PC-3 (cell line): ENCODE measurements around the gene DNM1. TPM values are rescaled to one million over a fixed set of nuclear protein-coding genes. Genes with fewer than 3 reads are reported as not detected.
A peak's percentile ranks its signal among the peaks of the same experiment; 100 is the strongest.

Source experiments
- ATAC-seq: fragments of 200-7000 bp; cut with Tn5 transposase; 2 replicates; pipeline ENCODE4 v1.9.1; 2020; ENCODE audit warnings: mild to moderate bottlenecking, moderate library complexity
- BruUV-seq: library from RNA; stranded (reverse); fragments of 400-500 nt; replicated peaks from 2 replicates; lab custom pipeline; 2021; lab: Mats Ljungman, UMichigan
- CTCF ChIA-PET: fragments of 300-600 bp; sonication (Branson Sonifier 250); formaldehyde crosslinking; loops from one replicate; lab custom pipeline; 2022; ENCODE audit warnings: antibody characterized with exemption; lab: Charles Lee
- POLR2A ChIA-PET: fragments of 300-600 bp; sonication (Branson Sonifier 250); formaldehyde crosslinking; loops from one replicate; lab custom pipeline; 2022; ENCODE audit warnings: antibody characterized with exemption; ENCODE audit not compliant: unreplicated experiment; lab: Charles Lee
- DNase-seq: peaks from one replicate; pipeline ENCODE4 v3.0.0-alpha.2; 2015
- H2AFZ ChIP-seq: fragments of 300-600 bp; sonication (generic); 2 replicates; pipeline ENCODE4 v1.6.0; 2016; ENCODE audit warnings: antibody characterized with exemption, low read length
- H3F3A ChIP-seq: fragments of 300-600 bp; sonication (generic); one replicate; pipeline ENCODE4 v1.6.0; 2017; ENCODE audit warnings: antibody characterized with exemption, low read length, control low read depth, mild to moderate bottlenecking; ENCODE audit not compliant: unreplicated experiment
- H3K27ac ChIP-seq: fragments of 300-600 bp; sonication (generic); 2 replicates; pipeline ENCODE4 v1.5.1; 2016; ENCODE audit warnings: mild to moderate bottlenecking, low read length
- H3K27me3 ChIP-seq: fragments of 300-600 bp; sonication (generic); 2 replicates; pipeline ENCODE4 v1.6.1; 2016; ENCODE audit warnings: low read length, mixed read lengths
- H3K36me3 ChIP-seq: fragments of 300-600 bp; sonication (generic); 2 replicates; pipeline ENCODE4 v1.6.1; 2016; ENCODE audit warnings: low read depth, mixed run types, low read length, mixed read lengths
- H3K4me1 ChIP-seq: fragments of 300-600 bp; sonication (generic); 2 replicates; pipeline ENCODE4 v1.5.1; 2016; ENCODE audit warnings: low read length; ENCODE audit not compliant: insufficient read depth
- H3K4me2 ChIP-seq: fragments of 300-600 bp; sonication (generic); 2 replicates; pipeline ENCODE4 v1.6.0; 2016; ENCODE audit warnings: low read length
- H3K4me3 ChIP-seq: fragments of 300-600 bp; sonication (generic); 2 replicates; pipeline ENCODE4 v1.5.1; 2016; ENCODE audit warnings: mild to moderate bottlenecking, low read length, mixed read lengths
- H3K79me2 ChIP-seq: fragments of 300-600 bp; sonication (generic); 2 replicates; pipeline ENCODE4 v1.6.1; 2017; ENCODE audit warnings: low read length, mixed read lengths
- H3K9ac ChIP-seq: fragments of 300-600 bp; sonication (generic); 2 replicates; pipeline ENCODE4 v1.6.0; 2016; ENCODE audit warnings: mild to moderate bottlenecking, low read length
- H3K9me2 ChIP-seq: fragments of 300-600 bp; sonication (generic); replicated peaks from 2 replicates; pipeline ENCODE4 v1.6.1; 2016; ENCODE audit warnings: mixed run types, low read length, mixed read lengths
- H3K9me3 ChIP-seq: fragments of 300-600 bp; sonication (generic); 2 replicates; pipeline ENCODE4 v1.6.1; 2016; ENCODE audit warnings: low read length, mixed read lengths
- H4K20me1 ChIP-seq: fragments of 300-600 bp; sonication (generic); 2 replicates; pipeline ENCODE4 v1.6.1; 2016; ENCODE audit warnings: low read length, mixed read lengths
- CTCF ChIP-seq: fragments of 300-600 bp; sonication (generic); conservative IDR thresholded peaks from 2 replicates; pipeline ENCODE4 v1.5.1; 2017; ENCODE audit warnings: antibody characterized with exemption, low read depth, mild to moderate bottlenecking, low read length
- EZH2 ChIP-seq: fragments of 300-600 bp; sonication (generic); IDR thresholded peaks from one replicate; pipeline ENCODE4 v1.6.1; 2017; ENCODE audit warnings: antibody characterized with exemption, mild to moderate bottlenecking, low read length; ENCODE audit not compliant: unreplicated experiment
- EZH2phosphoT487 ChIP-seq: fragments of 300-600 bp; sonication (generic); IDR thresholded peaks from 2 replicates; pipeline ENCODE4 v1.6.1; 2018; ENCODE audit warnings: mild to moderate bottlenecking, antibody characterized with exemption, low read length, borderline replicate concordance
- intact Hi-C: fragments of 100-400 bp; cut with micrococcal nuclease; formaldehyde crosslinking; loops from 2 replicates; pipeline ENCODE4 v1.9.0; 2023
- total RNA-seq: library from RNA; depleted of rRNA; stranded (reverse); fragments of >200 nt; gene quantifications from 2 replicates; pipeline ENCODE4 v1.2.3, GENCODE V29; 2014

Gene DNM1
- total RNA-seq, 1 experiment from 2014 or later: 24.1 TPM

GRCh38 chr9:128249558-128249907, 46.4 kb downstream of the DNM1 start:
- H3K36me3 ChIP-seq: no peaks in the 10 kb centered on the region
- intact Hi-C loops: no loop called here
- H4K20me1 ChIP-seq: no peaks in the 10 kb centered on the region
- ChIA-PET CTCF (no interaction called here), POLR2A (no interaction called here)
- H3K4me2 ChIP-seq: no peak overlapping the region
- H3K9me2 ChIP-seq: no peaks in the 10 kb centered on the region
- ATAC-seq: no peak
- no peak for DNase-seq
- H3K27ac ChIP-seq: no peak overlapping the region
- H3K9ac ChIP-seq: no peak overlapping the region
- no TSS peak for BruUV-seq
- no peak overlapping the region for H3K4me3 ChIP-seq
- no peaks in the 10 kb centered on the region for H3K27me3 ChIP-seq
- no peaks in the 10 kb centered on the region for H3K9me3 ChIP-seq
- H3F3A ChIP-seq: no peaks in the 10 kb centered on the region
- no peak for TF ChIP-seq CTCF
- TF ChIP-seq EZH2: no peak
- no peak for TF ChIP-seq EZH2phosphoT487
- no peak overlapping the region for H2AFZ ChIP-seq
- H3K4me1 ChIP-seq: no peaks in the 10 kb centered on the region
- H3K79me2 ChIP-seq: no peaks in the 10 kb centered on the region

- Histone ChIP-seq H3K9me3 (no peaks in the 10 kb centered on the region), H4K20me1 (no peaks in the 10 kb centered on the region), H3K36me3 (no peaks in the 10 kb centered on the region), H3K27ac (no peak overlapping the region), H3K4me1 (no peaks in the 10 kb centered on the region), H3K9ac (no peak overlapping the region), H3K4me2 (peak overlapping the region; percentile 37; the same call in 1 of the 2 replicates), H3K27me3 (no peaks in the 10 kb centered on the region), H3F3A (no peaks in the 10 kb centered on the region), H3K9me2 (no peaks in the 10 kb centered on the region), H2AFZ (0 out of 2 replicates have a peak overlapping the region, but pooled peaks have one; percentile 30), H3K4me3 (no peak overlapping the region), H3K79me2 (no peaks in the 10 kb centered on the region)
- CTCF ChIA-PET: no interaction called here
- no TSS peak for BruUV-seq
- POLR2A ChIA-PET: no interaction called here
- ATAC-seq (peak; percentile 83), DNase-seq (peak; percentile 57)
- no peak for TF ChIP-seq EZH2
- no peak for TF ChIP-seq EZH2phosphoT487
- TF ChIP-seq CTCF: no peak
- intact Hi-C loops: loop anchor here (10.0 kb wide), 1 partner anchor 45 kb away; the partner anchor contains the start of gene DNM1
Measured at GRCh38 chr9:128249908-128250838, 47.0 kb downstream of the DNM1 start.
